K562 (cell line): Measurements from ENCODE around the gene SLC23A2. TPM values are rescaled to one million over a fixed set of nuclear protein-coding genes. Genes with fewer than 3 reads are reported as not detected.

Experiments
- ATAC-seq: fragments of 200-7000 bp; cut with Tn5 transposase; 3 replicates; pipeline ENCODE4 v1.9.1; 2020; ENCODE audit warnings: moderate library complexity
- BruUV-seq: library from RNA; stranded (reverse); fragments of 400-500 nt; replicated peaks from 2 replicates; lab custom pipeline; 2021; lab: Mats Ljungman, UMichigan
- CTCF ChIA-PET: fragments of 300-600 bp; formaldehyde crosslinking; extraction: SDS; loops from one replicate; lab custom pipeline; 2021; ENCODE audit warnings: low intra/inter-chr PET ratio; lab: Yijun Ruan, JAX
- POLR2A ChIA-PET: fragments of 300-600, 350-650 bp; sonication (Branson Sonifier 250); formaldehyde crosslinking; extraction: SDS; loops from one replicate; lab custom pipeline; 2021; ENCODE audit warnings: antibody characterized with exemption, inconsistent platforms; lab: Yijun Ruan, JAX
- DNase-seq, 4 experiments: peaks; one replicate each; pipeline versions ENCODE4 v3.0.0 to v3.0.0-alpha.2; 2011 to 2018; ENCODE audit warnings: low spot score in 3 of 4, mixed read lengths in 3 of 4; ENCODE audit errors: extremely low read depth in 1 of 4
- FAIRE-seq: peaks from 2 replicates; lab custom pipeline; 2011; peaks lifted over from hg19 to GRCh38; lab: Jason Lieb, UNC
- H2AFZ ChIP-seq: 2 replicates; pipeline ENCODE4 v1.6.0; 2011; ENCODE audit warnings: low read depth, low read length, control low read depth, inconsistent platforms
- H3K27ac ChIP-seq: fragments of 200-600 bp; 3 replicates; pipeline ENCODE4 v1.8.0; 2011; ENCODE audit warnings: low read depth, mild to moderate bottlenecking, control low read depth, inconsistent platforms, low read length, moderate library complexity, mixed read lengths; ENCODE audit errors: extremely low read depth
- H3K27me3 ChIP-seq, 2 experiments: fragments of 300-600 bp in 1 of 2; 2 replicates in 1 of 2; 3 replicates in 1 of 2; pipeline versions ENCODE4 v1.6.0 to v1.8.0; 2011; ENCODE audit warnings: inconsistent platforms in 2 of 2, low read length in 2 of 2, mild to moderate bottlenecking in 1 of 2, mixed read lengths in 1 of 2, moderate library complexity in 1 of 2; ENCODE audit not compliant: control insufficient read depth in 2 of 2, insufficient read depth in 2 of 2
- H3K36me3 ChIP-seq: fragments of 300-600 bp; 3 replicates; pipeline ENCODE4 v1.8.0; 2011; ENCODE audit warnings: mild to moderate bottlenecking, low read length, inconsistent platforms; ENCODE audit not compliant: control insufficient read depth, insufficient read depth
- H3K4me1 ChIP-seq, 2 experiments: fragments of 200-600 bp in 1 of 2; replicated peaks in 1 of 2; 2 replicates in 1 of 2; 3 replicates in 1 of 2; pipeline versions ENCODE4 v1.5.1 to v1.8.0; 2011; ENCODE audit warnings: inconsistent platforms in 2 of 2, low read length in 2 of 2, mild to moderate bottlenecking in 1 of 2, mixed read lengths in 1 of 2, moderate library complexity in 1 of 2; ENCODE audit not compliant: control insufficient read depth in 2 of 2, insufficient read depth in 2 of 2
- H3K4me2 ChIP-seq: 2 replicates; pipeline ENCODE4 v1.6.1; 2011; ENCODE audit warnings: low read length, control low read depth, inconsistent platforms, mixed read lengths; ENCODE audit not compliant: insufficient read depth
- H3K4me3 ChIP-seq: fragments of 200-600 bp; sonication (generic), shearing (Covaris generic); 2 replicates; pipeline ENCODE4 v1.5.1; 2016; ENCODE audit warnings: control low read depth, inconsistent platforms
- H3K79me2 ChIP-seq: fragments of 200-600 bp; 3 replicates; pipeline ENCODE4 v1.8.0; 2011; ENCODE audit warnings: low read length, inconsistent platforms; ENCODE audit not compliant: control insufficient read depth, insufficient read depth
- H3K9ac ChIP-seq, 2 experiments: 2 replicates each; pipeline versions ENCODE4 v1.6.0 to v1.6.1; 2011; ENCODE audit warnings: low read depth in 2 of 2, low read length in 2 of 2, control low read depth in 1 of 2, inconsistent platforms in 1 of 2, mild to moderate bottlenecking in 1 of 2, mixed read lengths in 1 of 2; ENCODE audit not compliant: insufficient read depth in 1 of 2
- H3K9me1 ChIP-seq: one replicate; pipeline ENCODE4 v1.6.0; 2011; ENCODE audit warnings: inconsistent platforms, mild to moderate bottlenecking, low read length, moderate library complexity; ENCODE audit not compliant: control insufficient read depth, insufficient read depth
- H3K9me3 ChIP-seq: replicated peaks from 2 replicates; pipeline ENCODE4 v1.5.1; 2011; ENCODE audit warnings: low read depth, low read length, inconsistent platforms; ENCODE audit not compliant: control insufficient read depth, insufficient read depth
- H4K20me1 ChIP-seq: replicated peaks from 2 replicates; pipeline ENCODE4 v1.6.1; 2011; ENCODE audit warnings: low read length, inconsistent platforms, mixed read lengths; ENCODE audit not compliant: control insufficient read depth, insufficient read depth
- CREB3 ChIP-seq: fragments of 450-650 bp; conservative IDR thresholded peaks from 2 replicates; pipeline ENCODE4 v1.6.1; 2016; ENCODE audit warnings: missing genetic modification characterization, low read depth, mild to moderate bottlenecking, missing compliant biosample characterization, moderate library complexity
- CTCFL ChIP-seq: IDR thresholded peaks from 2 replicates; pipeline ENCODE4 v1.6.1; 2011; ENCODE audit warnings: borderline replicate concordance, low read depth, mild to moderate bottlenecking, moderate library complexity, low read length; ENCODE audit not compliant: insufficient read depth, poor library complexity, severe bottlenecking
- GATAD2A ChIP-seq: fragments of 450-650 bp; IDR thresholded peaks from 2 replicates; pipeline ENCODE4 v1.6.1; 2017
- HEY1 ChIP-seq: fragments of 250-450 bp; sonication (Bioruptor Pico); IDR thresholded peaks from 2 replicates; pipeline ENCODE4 v1.5.0; 2020; ENCODE audit warnings: mild to moderate bottlenecking, moderate library complexity, borderline replicate concordance
- HMBOX1 ChIP-seq: sonication (generic); IDR thresholded peaks from 2 replicates; pipeline ENCODE4 v1.6.1; 2016
- YBX1 ChIP-seq: fragments of 450-650 bp; IDR thresholded peaks from 2 replicates; pipeline ENCODE4 v1.7.1; 2016; ENCODE audit warnings: mild to moderate bottlenecking
- ZBTB43 ChIP-seq: sonication (generic); formaldehyde crosslinking; IDR thresholded peaks from 2 replicates; pipeline ENCODE4 v1.8.0; 2023; ENCODE audit warnings: mild to moderate bottlenecking, missing genetic modification reagents
- ZC3H8 ChIP-seq: fragments of 450-650 bp; IDR thresholded peaks from 2 replicates; pipeline ENCODE4 v1.6.1; 2017
- ZNF134 ChIP-seq: fragments of 250-450 bp; sonication (Bioruptor Pico); conservative IDR thresholded peaks from 2 replicates; pipeline ENCODE4 v1.4.0; 2020
- WGBS: fragments of 100-300 bp; shearing (Covaris generic); methylation state at CpG from one replicate; pipeline ENCODE4 v1.1.6; 2016; ENCODE audit warnings: low coverage, mixed read lengths; ENCODE audit not compliant: insufficient coverage; ENCODE audit errors: missing lambda C conversion rate; 5-methylcytosine and 5-hydroxymethylcytosine counted together
- in situ Hi-C: fragments of 300-500 bp; cut with MboI; formaldehyde crosslinking; loops from 4 replicates; pipeline ENCODE4 v1.15.0; 2018; ENCODE audit warnings: inconsistent platforms, mixed read lengths
- intact Hi-C: fragments of 100-400 bp; cut with micrococcal nuclease; formaldehyde crosslinking; loops from 2 replicates; pipeline ENCODE4 v1.14.2; 2022
- polyA plus RNA-seq, 8 experiments: library from polyadenylated mRNA; depleted of rRNA in 4 of 8; stranded (reverse) in 5 of 8; unstranded in 3 of 8; fragments of >200 nt; fragmentation: Nextera tagmentation in 2 of 8; fragmentation: Illumina TruSeq in 1 of 8; extraction: Ambion mirVana in 2 of 8; extraction: Trizol in 1 of 8; gene quantifications; 2 replicates each; pipeline versions ENCODE4 v1.2.1 to v1.2.3, GENCODE V29; 2011 to 2014; ENCODE audit warnings: inconsistent platforms in 1 of 8, missing spikeins in 1 of 8
- total RNA-seq, 7 experiments: library from RNA; depleted of rRNA in 6 of 7; stranded (reverse); fragments of >200 nt in 6 of 7; fragmentation: Illumina TruSeq in 2 of 7; extraction: Trizol in 2 of 7; gene quantifications; 2 replicates each; pipeline versions ENCODE4 v1.2.1 to v1.2.3, GENCODE V29; 2011 to 2021; ENCODE audit warnings: low replicate concordance in 1 of 7

SLC23A2 gene
- total and polyA plus RNA-seq, 9 of the 15 experiments (the other 6 are each of a cell fraction or from before 2014, with no cell fraction given) = 0.39 to 6.7 (median 3.2) TPM

GRCh38 chr20:4971064-4971463, 30.2 kb downstream of the SLC23A2 start:
- no peak overlapping the region for H3K4me3 ChIP-seq
- H3K9me3 ChIP-seq = no peaks in the 10 kb centered on the region
- no peaks in the 10 kb centered on the region; a peak in 1 of 5 replicates for H3K4me1 ChIP-seq
- no peak overlapping the region for H2AFZ ChIP-seq
- 100% methylated on average over 1 of the region's 2 CpGs for WGBS
- POLR2A ChIA-PET = interaction anchor here (0.6 kb wide), 1 partner anchor 1218 kb away, joined by 3 read pairs; no protein-coding TSS in a partner anchor
- H3K27ac ChIP-seq = no peak overlapping the region
- H3K27me3 ChIP-seq = no peaks in the 10 kb centered on the region
- no peak overlapping the region for H3K9ac ChIP-seq
- no peak for ATAC-seq
- no peak overlapping the region for H3K4me2 ChIP-seq
- TF ChIP-seq GATAD2A (no peak), ZNF134 (CRISPR knock-in tag) (no peak), CREB3 (no peak), HEY1 (CRISPR knock-in tag) (no peak), YBX1 (no peak), CTCFL (no peak), ZC3H8 (no peak), ZBTB43 (no peak), HMBOX1 (no peak)
- TF ChIP-seq, all 486 proteins: peak for 0
- H4K20me1 ChIP-seq = no peaks in the 10 kb centered on the region
- intact Hi-C loops = no loop called here
- in situ Hi-C loops = no loop called here
- CTCF ChIA-PET = no interaction called here
- no TSS peak for BruUV-seq
- FAIRE-seq (no peak), DNase-seq (no peak)
- H3K79me2 ChIP-seq = no peaks in the 10 kb centered on the region
- H3K36me3 ChIP-seq = no peaks in the 10 kb centered on the region
- no peaks in the 10 kb centered on the region for H3K9me1 ChIP-seq
